Measurements from ENCODE around the gene CDR2. TPM values are rescaled to one million over a fixed set of nuclear protein-coding genes. Genes with fewer than 3 reads are reported as not detected.

CDR2 gene
- total RNA-seq, 1 experiment from 2014 or later = 7.2 TPM

GRCh38 chr16:22364241-22364640 lies 10.2 kb downstream of the CDR2 start:
- no peak overlapping the region for H3K9ac ChIP-seq (ENCODE audit: low read length)
- no peak overlapping the region for H3K4me3 ChIP-seq (ENCODE audit: low read length)
- peaks cover 11% of the 10 kb centered on the region for H3K4me1 ChIP-seq (ENCODE audit: low read length)
- H3K79me2 ChIP-seq (ENCODE audit: low read length) = peaks cover 85% of the 10 kb centered on the region
- no peak overlapping the region for H3K4me2 ChIP-seq (ENCODE audit: low read depth, low read length, poor library complexity, severe bottlenecking)
- no peak for DNase-seq
- H3K27me3 ChIP-seq (ENCODE audit: low read length) = no peaks in the 10 kb centered on the region
- H3K27ac ChIP-seq (ENCODE audit: low read length) = no peak overlapping the region
- H2AFZ ChIP-seq (ENCODE audit: low read length) = no peak overlapping the region
- no peaks in the 10 kb centered on the region for H4K20me1 ChIP-seq (ENCODE audit: insufficient read depth, low read depth, low read length)
- peaks cover 30% of the 10 kb centered on the region; the same call in 1 of the 2 replicates for H3K36me3 ChIP-seq (ENCODE audit: insufficient read depth, low read length)
- no peaks in the 10 kb centered on the region for H3K9me3 ChIP-seq (ENCODE audit: low read length)
- no peaks in the 10 kb centered on the region for H3K9me2 ChIP-seq (replicated peaks; ENCODE audit: insufficient read depth, low read length)

- Histone ChIP-seq H3K27ac (ENCODE audit: low read length) (no peak overlapping the region), H3K36me3 (ENCODE audit: insufficient read depth, low read length) (peaks cover 35% of the 10 kb centered on the region; the same call in 1 of the 2 replicates), H2AFZ (ENCODE audit: low read length) (no peak overlapping the region), H3K9ac (ENCODE audit: low read length) (no peak overlapping the region), H4K20me1 (ENCODE audit: insufficient read depth, low read depth, low read length) (no peaks in the 10 kb centered on the region), H3K4me1 (ENCODE audit: low read length) (peaks cover 9% of the 10 kb centered on the region), H3K4me2 (ENCODE audit: low read depth, low read length, poor library complexity, severe bottlenecking) (no peak overlapping the region), H3K4me3 (ENCODE audit: low read length) (no peak overlapping the region), H3K9me3 (ENCODE audit: low read length) (no peaks in the 10 kb centered on the region), H3K9me2 (replicated peaks; ENCODE audit: insufficient read depth, low read length) (no peaks in the 10 kb centered on the region), H3K79me2 (ENCODE audit: low read length) (peaks cover 78% of the 10 kb centered on the region), H3K27me3 (ENCODE audit: low read length) (no peaks in the 10 kb centered on the region)
- no peak for DNase-seq
These were observed 13.3 kb downstream of the CDR2 start for GRCh38 chr16:22360963-22361659.

DNA sequence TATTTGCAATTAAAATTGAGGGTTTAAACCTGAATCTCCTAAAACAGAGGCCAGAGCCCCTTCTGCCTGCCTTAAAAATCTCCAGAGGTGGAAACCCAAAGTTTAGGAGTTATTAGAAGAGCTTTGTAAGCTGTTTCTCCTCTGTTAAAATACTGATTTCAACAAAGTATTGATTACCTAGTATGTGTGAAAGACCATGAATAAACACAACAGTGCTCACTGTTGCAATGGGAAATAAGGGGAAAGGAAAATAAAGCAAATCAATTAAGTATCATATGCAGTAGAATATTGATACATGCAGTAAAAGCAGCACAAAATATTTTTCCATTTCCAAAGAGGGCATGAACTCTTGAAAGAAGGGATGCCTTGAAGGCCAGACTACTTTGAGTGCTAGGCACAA lies 14.7 kb downstream of the CDR2 start:
- Histone ChIP-seq H3K9ac (ENCODE audit: low read length) (no peak overlapping the region), H3K9me3 (ENCODE audit: low read length) (no peaks in the 10 kb centered on the region), H3K4me2 (ENCODE audit: low read depth, low read length, poor library complexity, severe bottlenecking) (no peak overlapping the region), H3K27me3 (ENCODE audit: low read length) (no peaks in the 10 kb centered on the region), H3K27ac (ENCODE audit: low read length) (no peak overlapping the region), H3K9me2 (replicated peaks; ENCODE audit: insufficient read depth, low read length) (no peaks in the 10 kb centered on the region), H3K79me2 (ENCODE audit: low read length) (peaks cover 77% of the 10 kb centered on the region), H4K20me1 (ENCODE audit: insufficient read depth, low read depth, low read length) (no peaks in the 10 kb centered on the region), H3K4me1 (ENCODE audit: low read length) (peaks cover 9% of the 10 kb centered on the region), H3K4me3 (ENCODE audit: low read length) (no peak overlapping the region), H3K36me3 (ENCODE audit: insufficient read depth, low read length) (peaks cover 26% of the 10 kb centered on the region), H2AFZ (ENCODE audit: low read length) (no peak overlapping the region)
- DNase-seq = no peak

GRCh38 chr16:22358000-22358399 lies 16.4 kb downstream of the CDR2 start:
- Histone ChIP-seq H3K9me3 (ENCODE audit: low read length) (no peaks in the 10 kb centered on the region), H3K79me2 (ENCODE audit: low read length) (peaks cover 81% of the 10 kb centered on the region), H3K4me3 (ENCODE audit: low read length) (no peak overlapping the region), H3K36me3 (ENCODE audit: insufficient read depth, low read length) (peaks cover 33% of the 10 kb centered on the region), H4K20me1 (ENCODE audit: insufficient read depth, low read depth, low read length) (no peaks in the 10 kb centered on the region), H3K27me3 (ENCODE audit: low read length) (no peaks in the 10 kb centered on the region), H3K4me2 (ENCODE audit: low read depth, low read length, poor library complexity, severe bottlenecking) (no peak overlapping the region), H3K9me2 (replicated peaks; ENCODE audit: insufficient read depth, low read length) (no peaks in the 10 kb centered on the region), H3K4me1 (ENCODE audit: low read length) (peaks cover 9% of the 10 kb centered on the region), H2AFZ (ENCODE audit: low read length) (no peak overlapping the region), H3K27ac (ENCODE audit: low read length) (no peak overlapping the region), H3K9ac (ENCODE audit: low read length) (no peak overlapping the region)
- DNase-seq = no peak

GRCh38 chr16:22357635-22357971 lies 16.8 kb downstream of the CDR2 start:
- no peak overlapping the region for H3K4me2 ChIP-seq (ENCODE audit: low read depth, low read length, poor library complexity, severe bottlenecking)
- no peak overlapping the region for H3K27ac ChIP-seq (ENCODE audit: low read length)
- DNase-seq = no peak
- H4K20me1 ChIP-seq (ENCODE audit: insufficient read depth, low read depth, low read length) = no peaks in the 10 kb centered on the region
- no peak overlapping the region for H2AFZ ChIP-seq (ENCODE audit: low read length)
- H3K27me3 ChIP-seq (ENCODE audit: low read length) = no peaks in the 10 kb centered on the region
- peaks cover 81% of the 10 kb centered on the region for H3K79me2 ChIP-seq (ENCODE audit: low read length)
- no peaks in the 10 kb centered on the region for H3K9me3 ChIP-seq (ENCODE audit: low read length)
- H3K4me1 ChIP-seq (ENCODE audit: low read length) = peaks cover 9% of the 10 kb centered on the region
- no peaks in the 10 kb centered on the region for H3K9me2 ChIP-seq (replicated peaks; ENCODE audit: insufficient read depth, low read length)
- H3K36me3 ChIP-seq (ENCODE audit: insufficient read depth, low read length) = peaks cover 37% of the 10 kb centered on the region
- H3K4me3 ChIP-seq (ENCODE audit: low read length) = no peak overlapping the region
- no peak overlapping the region for H3K9ac ChIP-seq (ENCODE audit: low read length)

DNA sequence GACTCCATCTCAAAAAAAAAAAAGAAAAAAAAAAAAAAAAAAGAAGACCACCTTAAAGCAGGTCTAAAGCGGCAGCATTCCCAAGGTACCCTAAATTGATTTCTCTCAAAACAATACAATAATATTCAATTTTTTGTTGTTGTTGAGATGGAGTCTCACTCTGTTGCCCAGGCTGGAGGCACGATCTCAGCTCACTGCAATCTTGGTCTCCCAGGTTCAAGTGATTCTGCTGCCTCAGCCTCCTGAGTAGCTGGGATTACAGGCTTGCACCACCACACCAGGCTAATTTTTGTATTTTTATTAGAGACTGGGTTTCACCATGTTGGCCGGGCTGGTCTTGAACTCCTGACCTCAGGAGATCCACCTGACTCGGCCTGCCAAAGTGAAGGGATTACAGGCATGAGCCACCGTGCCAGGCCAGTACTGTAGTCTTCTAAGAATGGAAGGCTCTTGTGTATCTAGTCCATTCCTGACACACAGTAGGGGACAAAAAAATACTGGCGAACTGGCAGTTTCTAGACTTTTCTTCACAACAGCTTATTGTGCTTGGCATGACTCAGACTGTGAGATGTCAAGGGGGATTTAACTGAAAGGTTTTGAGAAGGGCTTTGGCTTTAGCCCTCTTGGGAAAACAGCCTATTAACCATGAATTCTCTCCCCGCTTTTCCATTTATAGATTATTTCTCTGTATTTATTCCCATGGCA lies 17.3 kb downstream of the CDR2 start:
- no peaks in the 10 kb centered on the region for H3K9me2 ChIP-seq (replicated peaks; ENCODE audit: insufficient read depth, low read length)
- H3K4me3 ChIP-seq (ENCODE audit: low read length) = no peak overlapping the region
- H2AFZ ChIP-seq (ENCODE audit: low read length) = no peak overlapping the region
- no peaks in the 10 kb centered on the region for H3K9me3 ChIP-seq (ENCODE audit: low read length)
- peaks cover 82% of the 10 kb centered on the region for H3K79me2 ChIP-seq (ENCODE audit: low read length)
- peaks cover 9% of the 10 kb centered on the region for H3K4me1 ChIP-seq (ENCODE audit: low read length)
- peaks cover 43% of the 10 kb centered on the region for H3K36me3 ChIP-seq (ENCODE audit: insufficient read depth, low read length)
- H3K4me2 ChIP-seq (ENCODE audit: low read depth, low read length, poor library complexity, severe bottlenecking) = no peak overlapping the region
- H3K27me3 ChIP-seq (ENCODE audit: low read length) = no peaks in the 10 kb centered on the region
- H4K20me1 ChIP-seq (ENCODE audit: insufficient read depth, low read depth, low read length) = no peaks in the 10 kb centered on the region
- H3K9ac ChIP-seq (ENCODE audit: low read length) = no peak overlapping the region
- DNase-seq = no peak
- H3K27ac ChIP-seq (ENCODE audit: low read length) = no peak overlapping the region

GRCh38 chr16:22355487-22355908 lies 18.9 kb downstream of the CDR2 start:
- DNase-seq = no peak
- Histone ChIP-seq H3K4me2 (ENCODE audit: low read depth, low read length, poor library complexity, severe bottlenecking) (no peak overlapping the region), H3K27me3 (ENCODE audit: low read length) (no peaks in the 10 kb centered on the region), H3K27ac (ENCODE audit: low read length) (no peak overlapping the region), H2AFZ (ENCODE audit: low read length) (no peak overlapping the region), H3K9ac (ENCODE audit: low read length) (no peak overlapping the region), H3K4me3 (ENCODE audit: low read length) (no peak overlapping the region), H3K9me2 (replicated peaks; ENCODE audit: insufficient read depth, low read length) (no peaks in the 10 kb centered on the region), H3K36me3 (ENCODE audit: insufficient read depth, low read length) (peaks cover 43% of the 10 kb centered on the region), H3K79me2 (ENCODE audit: low read length) (peaks cover 80% of the 10 kb centered on the region), H3K4me1 (ENCODE audit: low read length) (peaks cover 9% of the 10 kb centered on the region), H4K20me1 (ENCODE audit: insufficient read depth, low read depth, low read length) (no peaks in the 10 kb centered on the region), H3K9me3 (ENCODE audit: low read length) (no peaks in the 10 kb centered on the region)

DNA sequence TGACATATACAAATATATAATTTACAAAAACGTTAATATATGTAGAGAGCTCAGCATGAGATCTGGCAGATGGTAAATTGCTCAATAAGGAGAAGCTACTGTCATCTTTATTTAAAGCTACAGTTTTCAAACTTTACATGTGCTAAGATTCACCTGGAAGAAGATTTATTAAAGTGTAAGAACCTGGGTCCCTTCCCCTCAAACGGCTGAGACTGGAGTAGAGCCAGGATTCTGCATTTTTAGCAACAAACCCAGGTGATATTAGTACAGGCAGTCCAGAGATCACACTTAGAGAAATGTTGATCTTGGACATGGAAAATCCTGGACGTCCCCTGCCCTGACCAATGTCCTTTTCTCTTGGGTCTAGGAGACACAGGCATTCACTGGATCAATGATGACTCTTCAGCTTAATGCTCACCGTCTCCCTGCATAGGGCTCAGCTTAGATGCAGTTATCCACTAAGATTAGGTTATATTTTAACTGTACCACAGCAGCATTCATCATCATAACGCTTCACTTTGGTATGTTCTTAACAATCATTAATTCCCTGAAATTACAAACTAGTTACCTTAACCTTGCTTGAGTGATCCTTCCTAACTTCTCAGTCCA lies 20.4 kb downstream of the CDR2 start:
- Histone ChIP-seq H2AFZ (ENCODE audit: low read length) (no peak overlapping the region), H4K20me1 (ENCODE audit: insufficient read depth, low read depth, low read length) (no peaks in the 10 kb centered on the region), H3K9me3 (ENCODE audit: low read length) (no peaks in the 10 kb centered on the region), H3K9me2 (replicated peaks; ENCODE audit: insufficient read depth, low read length) (no peaks in the 10 kb centered on the region), H3K4me1 (ENCODE audit: low read length) (no peaks in the 10 kb centered on the region), H3K4me3 (ENCODE audit: low read length) (no peak overlapping the region), H3K36me3 (ENCODE audit: insufficient read depth, low read length) (peaks cover 41% of the 10 kb centered on the region), H3K27ac (ENCODE audit: low read length) (no peak overlapping the region), H3K9ac (ENCODE audit: low read length) (no peak overlapping the region), H3K27me3 (ENCODE audit: low read length) (no peaks in the 10 kb centered on the region), H3K79me2 (ENCODE audit: low read length) (peaks cover 66% of the 10 kb centered on the region), H3K4me2 (ENCODE audit: low read depth, low read length, poor library complexity, severe bottlenecking) (no peak overlapping the region)
- DNase-seq = no peak
